SH-SY5Y (cell line): Measurements from ENCODE around the gene ZMYM4.

Experiments used
- GATA2 ChIP-seq: IDR thresholded peaks from 2 replicates; pipeline ENCODE4 v1.6.1; 2011; ENCODE audit warnings: mild to moderate bottlenecking, low read depth, low read length
- GATA3 ChIP-seq: IDR thresholded peaks from 2 replicates; pipeline ENCODE4 v1.6.1; 2011; ENCODE audit warnings: low read depth, mild to moderate bottlenecking, low read length, moderate library complexity

DNA sequence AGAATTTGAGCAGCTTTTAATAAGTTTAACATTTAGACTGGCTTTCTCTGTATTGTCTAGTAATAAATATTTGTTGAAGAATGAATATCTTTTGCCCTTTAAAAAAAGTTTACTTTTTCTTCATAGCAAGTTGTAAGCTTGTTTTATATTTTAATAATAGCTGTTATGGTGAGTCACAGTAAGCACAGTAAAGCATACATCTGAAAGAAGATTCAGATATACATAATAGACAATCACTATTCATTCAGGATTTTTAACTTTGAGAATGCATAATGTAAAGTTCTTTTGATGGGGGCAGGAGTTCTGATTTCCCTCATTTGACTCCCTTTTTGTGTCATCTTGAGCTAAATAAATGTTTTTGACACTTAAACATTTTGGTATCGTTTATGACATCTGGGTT is 66.0 kb downstream of the ZMYM4 start:
- TF ChIP-seq GATA2 (no peak), GATA3 (no peak)
